Trophoblast cell (in vitro differentiated cells and primary cell): Measurements from ENCODE around the gene PMEPA1.

Experiments used
- DNase-seq, 2 donors: peaks; one replicate each; pipeline ENCODE4 v3.0.0-alpha.2; 2016
- H2AFZ ChIP-seq: 2 replicates; pipeline ENCODE4 v1.6.1; 2013; ENCODE audit warnings: low read length, moderate library complexity, mild to moderate bottlenecking; ENCODE audit not compliant: insufficient read depth, poor library complexity
- H2AK5ac ChIP-seq: 2 replicates; pipeline ENCODE4 v1.6.1; 2013; ENCODE audit warnings: mild to moderate bottlenecking, low read length
- H2BK120ac ChIP-seq: 2 replicates; pipeline ENCODE4 v1.6.1; 2013; ENCODE audit warnings: low read length, mild to moderate bottlenecking, moderate library complexity; ENCODE audit not compliant: insufficient read depth, poor library complexity
- H2BK12ac ChIP-seq: 2 replicates; pipeline ENCODE4 v1.6.1; 2013; ENCODE audit warnings: mild to moderate bottlenecking, low read length, moderate library complexity
- H2BK5ac ChIP-seq: 2 replicates; pipeline ENCODE4 v1.6.1; 2013; ENCODE audit warnings: low read length, low read depth, moderate library complexity, mild to moderate bottlenecking; ENCODE audit not compliant: poor library complexity
- H3K14ac ChIP-seq: 2 replicates; pipeline ENCODE4 v1.6.1; 2013; ENCODE audit warnings: mild to moderate bottlenecking, low read length
- H3K18ac ChIP-seq: 2 replicates; pipeline ENCODE4 v1.6.1; 2013; ENCODE audit warnings: mild to moderate bottlenecking, low read length
- H3K23ac ChIP-seq: 2 replicates; pipeline ENCODE4 v1.6.1; 2013; ENCODE audit warnings: low read length
- H3K27ac ChIP-seq: 2 replicates; pipeline ENCODE4 v1.5.1; 2013; ENCODE audit warnings: low read depth, mild to moderate bottlenecking, inconsistent platforms, low read length, moderate library complexity
- H3K27me3 ChIP-seq: 2 replicates; pipeline ENCODE4 v1.6.1; 2013; ENCODE audit warnings: inconsistent platforms, mild to moderate bottlenecking, low read length, moderate library complexity; ENCODE audit not compliant: insufficient read depth
- H3K36me3 ChIP-seq, 2 experiments: 1 replicate in 1 of 2; 2 replicates in 1 of 2; pipeline ENCODE4 v1.6.1; 2013; ENCODE audit warnings: low read length in 2 of 2, mild to moderate bottlenecking in 2 of 2, moderate library complexity in 1 of 2; ENCODE audit not compliant: insufficient read depth in 2 of 2, control insufficient read depth in 1 of 2
- H3K4ac ChIP-seq: 2 replicates; pipeline ENCODE4 v1.6.1; 2013; ENCODE audit warnings: low read depth, mild to moderate bottlenecking, low read length, moderate library complexity
- H3K4me1 ChIP-seq, 2 experiments: 1 replicate in 1 of 2; 2 replicates in 1 of 2; pipeline ENCODE4 v1.6.1; 2013; ENCODE audit warnings: low read length in 2 of 2, mild to moderate bottlenecking in 2 of 2, moderate library complexity in 1 of 2; ENCODE audit not compliant: insufficient read depth in 2 of 2, control insufficient read depth in 1 of 2
- H3K4me2 ChIP-seq: 2 replicates; pipeline ENCODE4 v1.6.1; 2013; ENCODE audit warnings: inconsistent platforms, mild to moderate bottlenecking, low read length, moderate library complexity
- H3K4me3 ChIP-seq: 2 replicates; pipeline ENCODE4 v1.5.1; 2013; ENCODE audit warnings: mild to moderate bottlenecking, low read depth, low read length, inconsistent platforms
- H3K79me1 ChIP-seq: one replicate; pipeline ENCODE4 v1.6.1; 2013; ENCODE audit warnings: low read length
- H3K79me2 ChIP-seq: 2 replicates; pipeline ENCODE4 v1.6.1; 2013; ENCODE audit warnings: low read length, mild to moderate bottlenecking; ENCODE audit not compliant: control insufficient read depth, insufficient read depth, poor library complexity
- H3K9ac ChIP-seq: 2 replicates; pipeline ENCODE4 v1.6.1; 2013; ENCODE audit warnings: mild to moderate bottlenecking, low read length
- H3K9me3 ChIP-seq: 2 replicates; pipeline ENCODE4 v1.6.1; 2013; ENCODE audit warnings: low read depth, mild to moderate bottlenecking, control low read depth, inconsistent platforms, low read length; ENCODE audit not compliant: insufficient read depth
- H4K12ac ChIP-seq: 2 replicates; pipeline ENCODE4 v1.6.1; 2013; ENCODE audit warnings: low read depth, mild to moderate bottlenecking, low read length, moderate library complexity
- H4K8ac ChIP-seq: 2 replicates; pipeline ENCODE4 v1.6.1; 2013; ENCODE audit warnings: low read depth, mild to moderate bottlenecking, low read length, moderate library complexity
- H4K91ac ChIP-seq: one replicate; pipeline ENCODE4 v1.6.1; 2013; ENCODE audit warnings: low read depth, mild to moderate bottlenecking, low read length, moderate library complexity
- WGBS: extraction: QIAGEN DNeasy Blood & Tissue Kit; methylation state at CpG from one replicate; pipeline ENCODE4 v1.1.7; 2013; ENCODE audit warnings: missing lambda C conversion rate; ENCODE audit not compliant: insufficient read length, insufficient coverage; ENCODE audit errors: extremely low coverage; 5-methylcytosine and 5-hydroxymethylcytosine counted together

The PMEPA1 gene

DNA sequence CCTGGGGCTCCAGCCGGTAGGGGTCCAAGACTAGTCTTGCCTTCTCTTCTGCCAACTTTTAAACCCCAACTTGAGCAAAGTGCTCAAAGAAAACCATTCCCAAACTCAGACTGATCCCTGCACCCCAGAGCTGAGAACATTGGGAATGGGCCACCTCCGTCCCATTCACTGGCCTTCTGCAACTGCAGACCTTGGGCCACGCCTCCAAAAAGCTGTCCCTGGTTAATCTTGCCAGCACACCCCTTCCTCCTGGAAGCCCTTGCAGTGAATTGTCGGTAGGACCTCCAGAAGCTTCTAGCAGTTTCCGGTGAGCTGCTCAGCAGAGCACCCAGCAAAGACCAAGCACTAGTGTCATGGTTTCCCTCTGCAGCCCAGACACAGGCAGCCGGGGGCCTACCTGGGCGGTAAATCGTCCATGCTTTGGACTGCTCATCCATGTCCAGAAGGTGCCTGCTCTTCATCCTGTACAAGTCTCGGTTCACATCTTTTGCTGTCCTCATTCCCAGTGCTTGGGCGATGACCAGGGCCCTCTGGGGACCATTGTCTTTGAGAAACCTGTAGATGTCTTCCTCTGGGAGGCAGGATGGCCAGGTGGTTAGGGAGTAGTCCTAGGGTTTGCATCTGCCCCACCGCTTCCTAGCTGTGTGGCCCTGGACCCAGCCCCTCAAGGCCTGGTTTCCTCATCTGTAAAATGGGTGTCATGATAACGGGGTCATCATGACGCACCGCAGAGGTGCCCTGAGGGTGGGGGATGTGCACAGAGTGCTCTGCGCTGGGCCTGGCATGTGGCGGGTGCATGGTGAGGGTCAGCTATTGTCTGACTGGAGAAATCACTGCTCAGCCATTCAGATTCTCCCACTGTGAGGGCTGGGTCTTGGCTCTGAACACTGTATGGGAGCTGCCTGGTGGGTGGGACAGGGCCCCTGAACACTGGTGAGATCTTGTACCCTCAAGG, 95.0 kb downstream of the PMEPA1 start:
- Histone ChIP-seq H4K8ac (no peak overlapping the region), H3K4ac (no peak overlapping the region), H3K79me2 (no peaks in the 10 kb centered on the region), H2BK12ac (no peak overlapping the region), H3K27ac (no peak overlapping the region), H2BK120ac (no peak overlapping the region), H3K4me2 (no peak overlapping the region), H3K4me1 (peaks cover 2 to 7% of the 10 kb centered on the region in 2 experiments), H3K14ac (no peak overlapping the region), H3K79me1 (peaks cover 3% of the 10 kb centered on the region), H2BK5ac (no peak overlapping the region), H3K18ac (no peak overlapping the region), H3K9me3 (no peaks in the 10 kb centered on the region), H3K36me3 (no peaks in the 10 kb centered on the region), H4K12ac (no peak overlapping the region), H2AFZ (no peak overlapping the region), H4K91ac (no peak overlapping the region), H3K9ac (no peak overlapping the region), H3K23ac (no peak overlapping the region), H3K27me3 (no peaks in the 10 kb centered on the region), H2AK5ac (no peak overlapping the region), H3K4me3 (no peak overlapping the region)
- DNase-seq = no peak
- WGBS = no CpG with 5 or more reads among the region's 16 CpGs

DNA sequence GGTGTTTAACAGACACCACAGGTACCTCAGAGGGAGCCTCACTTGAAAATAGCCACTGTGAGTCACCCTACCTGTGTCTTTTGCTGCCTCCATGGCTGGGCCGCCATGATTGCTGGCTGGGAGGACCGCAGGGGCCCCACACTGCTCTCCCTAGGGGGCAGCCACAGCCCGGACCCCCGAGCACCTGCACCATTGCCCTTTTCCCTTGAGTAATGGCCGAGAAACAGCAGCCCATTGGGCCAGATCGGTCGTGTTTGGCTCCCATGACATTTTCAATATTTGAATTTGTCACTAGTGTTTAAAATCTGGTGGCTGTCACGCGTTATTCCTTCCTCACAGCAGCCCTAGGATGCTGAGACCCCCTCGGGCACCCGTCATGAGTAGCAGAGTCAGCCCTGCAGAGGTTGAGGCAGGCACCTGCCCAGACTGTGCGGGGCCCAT, 96.3 kb downstream of the PMEPA1 start:
- Histone ChIP-seq H3K4me2 (no peak overlapping the region), H3K23ac (no peak overlapping the region), H3K4ac (no peak overlapping the region), H3K14ac (no peak overlapping the region), H2BK12ac (no peak overlapping the region), H3K79me1 (peaks cover 3% of the 10 kb centered on the region), H3K9ac (no peak overlapping the region), H2AK5ac (no peak overlapping the region), H3K4me1 (peaks cover 2 to 7% of the 10 kb centered on the region in 2 experiments), H2BK120ac (no peak overlapping the region), H3K27me3 (no peaks in the 10 kb centered on the region), H2BK5ac (no peak overlapping the region), H4K12ac (no peak overlapping the region), H3K36me3 (no peaks in the 10 kb centered on the region), H3K9me3 (no peaks in the 10 kb centered on the region), H4K8ac (no peak overlapping the region), H3K27ac (no peak overlapping the region), H4K91ac (no peak overlapping the region), H3K18ac (no peak overlapping the region), H2AFZ (no peak overlapping the region), H3K79me2 (no peaks in the 10 kb centered on the region), H3K4me3 (no peak overlapping the region)
- no CpG with 5 or more reads among the region's 12 CpGs for WGBS
- DNase-seq = no peak

DNA sequence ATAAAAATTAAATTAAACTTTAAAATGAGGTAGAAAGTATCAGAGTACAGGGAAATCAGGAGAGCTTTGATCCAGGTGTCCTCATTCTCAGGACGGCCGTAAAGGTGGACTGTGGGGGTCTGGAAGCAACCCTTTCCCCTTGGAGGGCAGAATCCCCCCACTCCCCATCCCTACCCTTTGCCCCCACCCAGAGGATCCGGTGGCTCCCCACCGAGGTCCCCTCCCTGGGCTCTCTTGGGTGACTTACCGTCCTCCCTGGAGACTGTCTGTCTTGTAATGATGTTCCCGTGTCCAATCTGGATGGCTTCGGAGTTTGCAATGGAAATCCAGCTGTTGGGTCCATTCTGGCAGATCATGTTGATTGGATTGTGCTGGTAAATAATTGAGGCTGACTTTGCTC, 96.9 kb downstream of the PMEPA1 start:
- H4K8ac ChIP-seq = no peak overlapping the region
- no CpG with 5 or more reads among the region's 7 CpGs for WGBS
- H3K79me1 ChIP-seq = peaks cover 3% of the 10 kb centered on the region
- H2AK5ac ChIP-seq = no peak overlapping the region
- no peaks in the 10 kb centered on the region for H3K27me3 ChIP-seq
- no peak overlapping the region for H3K4ac ChIP-seq
- H3K27ac ChIP-seq = no peak overlapping the region
- no peak overlapping the region for H4K91ac ChIP-seq
- H3K4me3 ChIP-seq = no peak overlapping the region
- no peaks in the 10 kb centered on the region for H3K36me3 ChIP-seq
- no peak overlapping the region for H2BK120ac ChIP-seq
- H2AFZ ChIP-seq = no peak overlapping the region
- no peak overlapping the region for H4K12ac ChIP-seq
- H2BK5ac ChIP-seq = no peak overlapping the region
- H3K14ac ChIP-seq = no peak overlapping the region
- no peak overlapping the region for H2BK12ac ChIP-seq
- H3K9me3 ChIP-seq = no peaks in the 10 kb centered on the region
- peaks cover 2 to 6% of the 10 kb centered on the region in 2 experiments for H3K4me1 ChIP-seq
- DNase-seq = no peak
- no peak overlapping the region for H3K4me2 ChIP-seq
- H3K18ac ChIP-seq = no peak overlapping the region
- H3K9ac ChIP-seq = no peak overlapping the region
- no peak overlapping the region for H3K23ac ChIP-seq
- no peaks in the 10 kb centered on the region for H3K79me2 ChIP-seq

DNA sequence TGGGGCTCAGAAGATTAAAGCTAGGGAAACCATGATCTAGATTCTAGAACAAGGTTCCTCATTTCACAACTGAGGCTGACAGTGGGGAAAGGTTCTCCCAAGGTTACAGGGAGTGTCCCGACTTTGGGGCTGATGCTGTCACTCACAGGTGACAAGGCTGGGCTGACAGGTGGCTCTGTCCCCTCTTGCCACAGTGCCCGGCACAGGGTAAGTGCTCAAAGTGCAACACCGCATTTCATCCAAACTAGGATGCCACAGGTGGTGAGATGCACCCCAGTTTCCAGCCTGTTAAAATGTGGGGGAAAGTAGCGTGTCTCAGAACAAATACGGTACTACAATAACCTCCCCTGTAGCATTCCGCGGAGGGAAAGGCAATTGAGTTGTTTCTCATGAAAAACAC, 97.4 kb downstream of the PMEPA1 start:
- H3K79me2 ChIP-seq = no peaks in the 10 kb centered on the region
- H3K27me3 ChIP-seq = no peaks in the 10 kb centered on the region
- no peak overlapping the region for H2BK120ac ChIP-seq
- H3K79me1 ChIP-seq = peaks cover 3% of the 10 kb centered on the region
- H3K27ac ChIP-seq = no peak overlapping the region
- no peak overlapping the region for H4K91ac ChIP-seq
- H3K36me3 ChIP-seq = no peaks in the 10 kb centered on the region
- no peak overlapping the region for H2AFZ ChIP-seq
- H2AK5ac ChIP-seq = no peak overlapping the region
- no peak for DNase-seq
- no peaks in the 10 kb centered on the region for H3K9me3 ChIP-seq
- H3K9ac ChIP-seq = no peak overlapping the region
- H3K4me2 ChIP-seq = no peak overlapping the region
- H4K12ac ChIP-seq = no peak overlapping the region
- H3K4me3 ChIP-seq = no peak overlapping the region
- peaks cover 2 to 6% of the 10 kb centered on the region in 2 experiments for H3K4me1 ChIP-seq
- no peak overlapping the region for H3K4ac ChIP-seq
- no CpG with 5 or more reads among the region's 7 CpGs for WGBS
- H2BK5ac ChIP-seq = no peak overlapping the region
- H4K8ac ChIP-seq = no peak overlapping the region
- H2BK12ac ChIP-seq = no peak overlapping the region
- no peak overlapping the region for H3K23ac ChIP-seq
- no peak overlapping the region for H3K18ac ChIP-seq
- H3K14ac ChIP-seq = no peak overlapping the region
